Measurements from ENCODE around the gene SRPK2. TPM values are rescaled to one million over a fixed set of nuclear protein-coding genes. Genes with fewer than 3 reads are reported as not detected.

SRPK2 gene
- total and polyA plus RNA-seq, 2 of the 8 experiments (the other 6 are each of a cell fraction or from before 2014, with no cell fraction given), result 10.0 to 47.1 TPM

DNA sequence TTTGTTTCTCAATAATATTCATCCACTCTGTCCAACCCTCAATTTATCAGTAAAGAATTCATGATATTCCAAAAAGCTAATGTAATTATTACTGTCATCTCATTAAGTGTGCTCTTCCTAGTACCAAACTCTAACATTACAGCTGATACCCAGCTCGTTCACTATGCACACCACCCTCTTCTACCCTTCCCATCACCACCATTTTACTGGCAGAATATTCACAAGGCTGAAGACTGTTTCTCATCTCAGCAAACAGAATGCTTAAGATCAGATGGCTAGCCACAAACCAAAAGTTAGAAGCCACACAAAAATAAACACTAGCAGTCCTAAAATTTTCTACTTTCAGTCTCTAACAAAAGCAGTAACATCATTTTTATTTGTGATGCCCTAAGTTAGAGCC lies 121.5 kb downstream of the SRPK2 start:
- no peak overlapping the region for H3K14ac ChIP-seq (ENCODE audit: insufficient read length)
- H4K20me1 ChIP-seq (replicated peaks in 1 of 2; ENCODE audit: control insufficient read depth in 1 of 2, insufficient read depth in 2 of 2, low read length in 2 of 2), result no peaks in the 10 kb centered on the region

More for the DNA sequence above, 121.5 kb downstream of the SRPK2 start:
- no peaks in the 10 kb centered on the region for H3K79me1 ChIP-seq (ENCODE audit: low read depth, low read length)
- no peak overlapping the region for H3K4me2 ChIP-seq (ENCODE audit: insufficient read depth in 1 of 2, low read depth in 2 of 2, low read length in 2 of 2)
- TF ChIP-seq, protein P1, sequence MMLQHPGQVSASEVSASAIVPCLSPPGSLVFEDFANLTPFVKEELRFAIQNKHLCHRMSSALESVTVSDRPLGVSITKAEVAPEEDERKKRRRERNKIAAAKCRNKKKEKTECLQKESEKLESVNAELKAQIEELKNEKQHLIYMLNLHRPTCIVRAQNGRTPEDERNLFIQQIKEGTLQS (IDR thresholded peaks at IDR 0.05; ENCODE audit: insufficient read depth, low read depth, low read length), result no peak
- TF ChIP-seq RXRA (IDR thresholded peaks at IDR 0.05; ENCODE audit: insufficient read depth, low read depth, low read length), result no peak
- TF ChIP-seq ATF2 (IDR thresholded peaks at IDR 0.05; ENCODE audit: low read length), result no peak
- no peak for TF ChIP-seq TCF12 (IDR thresholded peaks at IDR 0.05; ENCODE audit: low read depth, low read length)
- no peak for TF ChIP-seq NANOG (IDR thresholded peaks at IDR 0.05; ENCODE audit: insufficient read depth, low read depth, low read length, poor library complexity, severe bottlenecking)
- no peak for TF ChIP-seq HDAC6 (IDR thresholded peaks at IDR 0.05; ENCODE audit: low read depth, low read length)
- no peak for TF ChIP-seq HDAC2 (IDR thresholded peaks at IDR 0.05; ENCODE audit: borderline replicate concordance in 1 of 2, low read depth in 2 of 2, low read length in 2 of 2)
- TF ChIP-seq KDM4A (IDR thresholded peaks at IDR 0.05; ENCODE audit: low read depth, low read length, severe bottlenecking), result no peak
- no peak for TF ChIP-seq SIN3A (conservative IDR thresholded peaks at IDR 0.05 in 1 of 2, IDR thresholded peaks at IDR 0.05 in 1 of 2; ENCODE audit: low read depth in 1 of 2, low read length in 2 of 2)
- no peak for TF ChIP-seq NRF1 (IDR thresholded peaks at IDR 0.05; ENCODE audit: low read depth, low read length)
- TF ChIP-seq EGR1 (IDR thresholded peaks at IDR 0.05; ENCODE audit: borderline replicate concordance, low read depth, low read length), result no peak
- H3K27ac ChIP-seq (ENCODE audit: low read depth, low read length), result no peak overlapping the region
- H2BK12ac ChIP-seq (ENCODE audit: low read depth, low read length), result no peak overlapping the region
- no peak overlapping the region for H2BK15ac ChIP-seq (ENCODE audit: low read length)
- H4K8ac ChIP-seq (ENCODE audit: extremely low read depth, insufficient read depth, low read length), result no peak overlapping the region
- no peaks in the 10 kb centered on the region for H3K36me3 ChIP-seq (ENCODE audit: control insufficient read depth in 2 of 4, insufficient read depth in 4 of 4, low read length in 3 of 4)
- H2BK5ac ChIP-seq (ENCODE audit: low read depth, low read length), result no peak overlapping the region
- no peak overlapping the region for H3K4ac ChIP-seq (replicated peaks; ENCODE audit: insufficient read length, low read depth, low read length)
- no peak overlapping the region for H2BK120ac ChIP-seq (replicated peaks; ENCODE audit: low read depth, low read length)
- H3K9ac ChIP-seq (replicated peaks in 1 of 4; ENCODE audit: extremely low read depth in 1 of 4, low read depth in 3 of 4, low read length in 3 of 4), result no peak overlapping the region
- CTCF ChIA-PET (ENCODE audit: partially characterized antibody), result interaction anchor here (0.5 to 1.0 kb wide), 3 partner anchors 41 to 115 kb away, joined by 3 to 4 read pairs (median 4); no protein-coding TSS in a partner anchor
- no peaks in the 10 kb centered on the region for H3K23me2 ChIP-seq (ENCODE audit: low read depth, low read length)
- H3K23ac ChIP-seq (ENCODE audit: insufficient read length), result no peak overlapping the region
- DNase-seq (ENCODE audit: low read depth in 1 of 2, low spot score in 2 of 2), result no peak
- no peak overlapping the region for H3K56ac ChIP-seq (replicated peaks; ENCODE audit: insufficient read length, low read depth, low read length)
- H3K79me2 ChIP-seq (ENCODE audit: control insufficient read depth in 1 of 2, insufficient read depth in 2 of 2, low read length in 2 of 2), result peaks cover 0 to 58% of the 10 kb centered on the region in 2 experiments; a peak in 2 of 4 replicates
- no peak overlapping the region for H3K4me3 ChIP-seq (ENCODE audit: extremely low read depth in 1 of 4, insufficient read depth in 2 of 4, low read depth in 3 of 4, low read length in 4 of 4)
- WGBS, 2 experiments (ENCODE audit: extremely low coverage in 1 of 2, insufficient coverage in 1 of 2, insufficient read length in 1 of 2, insufficient replicate concordance in 2 of 2, low coverage in 1 of 2, low lambda C conversion rate in 2 of 2, missing lambda C conversion rate in 1 of 2), result 93% methylated on average over 1 of the region's 1 CpG; no CpG with 5 or more reads in 1 of the 2 experiments
- no peak overlapping the region for H4K5ac ChIP-seq (ENCODE audit: insufficient read length, low read depth, low read length)
- no peak overlapping the region for H4K91ac ChIP-seq (replicated peaks; ENCODE audit: insufficient read length, low read length)
- peaks cover 0 to 4% (median under 1%) of the 10 kb centered on the region in 4 experiments; a peak in 3 of 7 replicates for H3K4me1 ChIP-seq (replicated peaks in 1 of 4; ENCODE audit: control insufficient read depth in 3 of 4, insufficient read depth in 4 of 4, low read length in 3 of 4)
- no peak overlapping the region for H3K18ac ChIP-seq (ENCODE audit: extremely low read depth, low read length)
- no peaks in the 10 kb centered on the region for H3K27me3 ChIP-seq (replicated peaks in 1 of 4; ENCODE audit: control insufficient read depth in 3 of 4, extremely low read depth in 1 of 4, insufficient read depth in 3 of 4, low read length in 3 of 4)
- H2AFZ ChIP-seq (ENCODE audit: low read length), result no peak overlapping the region
- POLR2A ChIA-PET (ENCODE audit: partially characterized antibody), result no interaction called here
- FAIRE-seq, result no peak
- H2AK5ac ChIP-seq (ENCODE audit: low read depth, low read length), result no peak overlapping the region
- no peak overlapping the region for H2BK20ac ChIP-seq (ENCODE audit: low read length)
- H3K9me3 ChIP-seq (ENCODE audit: insufficient read depth in 2 of 2, low read depth in 1 of 2, low read length in 1 of 2), result no peaks in the 10 kb centered on the region
